Measurements from ENCODE around the gene NHLRC4. TPM values are rescaled to one million over a fixed set of nuclear protein-coding genes. Genes with fewer than 3 reads are reported as not detected.

The NHLRC4 gene
- total and polyA plus RNA-seq, 8 donors: 0.99 to 3.4 (median 2.9) TPM

GRCh38 chr16:563072-563644 lies 3.6 kb upstream of the NHLRC4 start:
- TF ChIP-seq CTCF (IDR thresholded peaks at IDR 0.05): no peak
- no peak overlapping the region for H3K27ac ChIP-seq
- ATAC-seq (no peak), DNase-seq (no peak)
- intact Hi-C loops (cut with DNase I): no loop called here
- H3K27me3 ChIP-seq: peaks cover 32 to 57% of the 10 kb centered on the region in 2 donors
- peaks cover 14 to 25% of the 10 kb centered on the region in 2 donors for H3K4me1 ChIP-seq
- no peaks in the 10 kb centered on the region for H3K36me3 ChIP-seq
- H3K9me3 ChIP-seq: no peaks in the 10 kb centered on the region
- H3K4me3 ChIP-seq: no peak overlapping the region

GRCh38 chr16:564690-565418 lies 2.0 kb upstream of the NHLRC4 start:
- DNase-seq (no peak), ATAC-seq (no peak)
- Histone ChIP-seq H3K27ac (no peak overlapping the region), H3K9me3 (no peaks in the 10 kb centered on the region), H3K4me1 (peaks cover 14 to 32% of the 10 kb centered on the region in 2 donors), H3K4me3 (no peak overlapping the region), H3K27me3 (peaks cover 18 to 40% of the 10 kb centered on the region in 2 donors), H3K36me3 (no peaks in the 10 kb centered on the region)
- intact Hi-C loops (cut with DNase I): no loop called here
- no peak for TF ChIP-seq CTCF (IDR thresholded peaks at IDR 0.05)

GRCh38 chr16:565419-566330 lies 1.1 kb upstream of the NHLRC4 start:
- intact Hi-C loops (cut with DNase I): no loop called here
- DNase-seq (peak in 1 of 4 donors; percentile 33), ATAC-seq (no peak)
- Histone ChIP-seq H3K27ac (no peak overlapping the region), H3K4me1 (peaks cover 14 to 35% of the 10 kb centered on the region in 2 donors), H3K4me3 (no peak overlapping the region), H3K36me3 (no peaks in the 10 kb centered on the region), H3K9me3 (no peaks in the 10 kb centered on the region), H3K27me3 (peaks cover 16 to 32% of the 10 kb centered on the region in 2 donors)
- no peak for TF ChIP-seq CTCF (IDR thresholded peaks at IDR 0.05)

- no peak for TF ChIP-seq CTCF (IDR thresholded peaks at IDR 0.05)
- Histone ChIP-seq H3K4me3 (peak overlapping the region in 1 of 2 donors; percentile 9), H3K4me1 (peaks cover 14 to 37% of the 10 kb centered on the region in 2 donors), H3K27ac (peak overlapping the region in 1 of 2 donors; percentile 57), H3K9me3 (no peaks in the 10 kb centered on the region), H3K36me3 (no peaks in the 10 kb centered on the region), H3K27me3 (peaks cover 0 to 12% of the 10 kb centered on the region in 2 donors)
- intact Hi-C loops (cut with DNase I): no loop called here
- ATAC-seq: no peak
- no peak for DNase-seq
Observed at GRCh38 chr16:567373-568256, 810 bp downstream of the NHLRC4 start.

All from left lung (tissue), 10 donors.